ENCODE measurements around the gene CAMTA1. TPM values are rescaled to one million over a fixed set of nuclear protein-coding genes. Genes with fewer than 3 reads are reported as not detected.

CAMTA1 gene
- total and polyA plus RNA-seq, 9 of the 15 experiments (the other 6 are each of a cell fraction or from before 2014, with no cell fraction given) = 43.9 to 161 (median 65.9) TPM

DNA sequence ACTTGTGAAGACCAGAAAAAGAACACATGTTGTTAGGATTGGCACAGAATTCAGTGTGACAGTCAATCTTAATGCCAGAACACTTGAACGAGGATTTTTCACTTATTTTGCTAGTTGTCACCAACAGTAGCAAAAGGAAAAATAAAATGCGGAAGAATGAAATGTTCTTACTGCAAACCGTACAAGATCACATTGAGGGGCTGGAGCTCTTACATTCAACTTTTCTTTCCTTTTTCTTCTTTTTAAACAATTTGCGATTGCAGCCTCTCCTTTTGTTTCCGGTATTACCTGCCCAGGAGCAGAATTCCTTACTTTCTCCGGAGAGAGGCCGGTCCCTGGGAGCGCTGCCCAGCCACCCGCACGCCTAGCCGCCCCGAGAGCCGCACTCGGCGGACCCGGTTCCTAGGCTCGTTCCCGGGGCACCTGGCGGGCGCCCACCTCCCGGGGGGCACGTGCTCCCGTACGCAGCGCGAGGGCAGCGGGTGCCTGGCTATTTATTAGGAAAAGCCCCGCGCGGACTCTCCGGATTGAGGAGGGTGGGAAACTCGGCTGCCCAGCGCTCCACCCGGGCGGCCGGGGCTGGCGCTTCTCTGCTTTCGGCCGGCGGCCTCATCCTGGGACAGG, 1.2 kb upstream of the CAMTA1 start (continued):
- no peak for TF ChIP-seq ZNF717 (CRISPR knock-in tag; IDR thresholded peaks at IDR 0.05)
- no peak for TF ChIP-seq ZNF444 (CRISPR knock-in tag; IDR thresholded peaks at IDR 0.05)
- TF ChIP-seq ETV5 (CRISPR knock-in tag; IDR thresholded peaks at IDR 0.05; ENCODE audit: low read depth) = no peak
- no peak for TF ChIP-seq ZNF12 (CRISPR knock-in tag; IDR thresholded peaks at IDR 0.05)
- peak; percentile 28; the same call in 1 of the 2 replicates for TF ChIP-seq PHF21A (IDR thresholded peaks at IDR 0.05; ENCODE audit: borderline replicate concordance, low read depth)
- TF ChIP-seq NELFE (IDR thresholded peaks at IDR 0.05; ENCODE audit: insufficient read depth, insufficient read length) = no peak
- TF ChIP-seq ZNF263 (CRISPR knock-in tag; IDR thresholded peaks at IDR 0.05; ENCODE audit: borderline replicate concordance) = no peak
- no peak for TF ChIP-seq HDAC6 (IDR thresholded peaks at IDR 0.05; ENCODE audit: low read depth, low read length)
- TF ChIP-seq JUN (IDR thresholded peaks at IDR 0.05; ENCODE audit: borderline replicate concordance, low read depth, low read length) = peak; percentile 94; the same call in 1 of the 2 replicates
- TF ChIP-seq JUN (CRISPR knock-in tag; IDR thresholded peaks at IDR 0.05; ENCODE audit: borderline replicate concordance) = no peak
- TF ChIP-seq AFF4 (CRISPR knock-in tag; IDR thresholded peaks at IDR 0.05) = peak; percentile 97
- no peak for TF ChIP-seq FOXA3 (CRISPR knock-in tag; conservative IDR thresholded peaks at IDR 0.05 in 1 of 2, IDR thresholded peaks at IDR 0.05 in 1 of 2)
- TF ChIP-seq ZNF696 (CRISPR knock-in tag; conservative IDR thresholded peaks at IDR 0.05) = no peak
- TF ChIP-seq, protein P1, sequence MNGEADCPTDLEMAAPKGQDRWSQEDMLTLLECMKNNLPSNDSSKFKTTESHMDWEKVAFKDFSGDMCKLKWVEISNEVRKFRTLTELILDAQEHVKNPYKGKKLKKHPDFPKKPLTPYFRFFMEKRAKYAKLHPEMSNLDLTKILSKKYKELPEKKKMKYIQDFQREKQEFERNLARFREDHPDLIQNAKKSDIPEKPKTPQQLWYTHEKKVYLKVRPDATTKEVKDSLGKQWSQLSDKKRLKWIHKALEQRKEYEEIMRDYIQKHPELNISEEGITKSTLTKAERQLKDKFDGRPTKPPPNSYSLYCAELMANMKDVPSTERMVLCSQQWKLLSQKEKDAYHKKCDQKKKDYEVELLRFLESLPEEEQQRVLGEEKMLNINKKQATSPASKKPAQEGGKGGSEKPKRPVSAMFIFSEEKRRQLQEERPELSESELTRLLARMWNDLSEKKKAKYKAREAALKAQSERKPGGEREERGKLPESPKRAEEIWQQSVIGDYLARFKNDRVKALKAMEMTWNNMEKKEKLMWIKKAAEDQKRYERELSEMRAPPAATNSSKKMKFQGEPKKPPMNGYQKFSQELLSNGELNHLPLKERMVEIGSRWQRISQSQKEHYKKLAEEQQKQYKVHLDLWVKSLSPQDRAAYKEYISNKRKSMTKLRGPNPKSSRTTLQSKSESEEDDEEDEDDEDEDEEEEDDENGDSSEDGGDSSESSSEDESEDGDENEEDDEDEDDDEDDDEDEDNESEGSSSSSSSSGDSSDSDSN (IDR thresholded peaks at IDR 0.05; ENCODE audit: borderline replicate concordance in 1 of 2, low read depth in 2 of 2, low read length in 2 of 2) = peak; percentile 81 to 87; a peak in 2 of 4 replicates
- TF ChIP-seq SMAD2 (IDR thresholded peaks at IDR 0.05; ENCODE audit: low read depth, low read length) = no peak
- TF ChIP-seq MITF (IDR thresholded peaks at IDR 0.05) = no peak
- peak; percentile 54; the same call in 1 of the 2 replicates for TF ChIP-seq POLR2H (tag; IDR thresholded peaks at IDR 0.05; ENCODE audit: low read depth)
- TF ChIP-seq DMBX1 (CRISPR knock-in tag; IDR thresholded peaks at IDR 0.05; ENCODE audit: borderline replicate concordance) = no peak
- no peak for TF ChIP-seq FOXA1 (IDR thresholded peaks at IDR 0.05; ENCODE audit: borderline replicate concordance)
- no peak for TF ChIP-seq FOS (IDR thresholded peaks at IDR 0.05; ENCODE audit: extremely low read depth, insufficient read length)
- no peak for TF ChIP-seq ELF2 (CRISPR knock-in tag; IDR thresholded peaks at IDR 0.05)
